GM19043 (cell line): ENCODE data around the gene APBB2.
A peak's percentile ranks its signal among the peaks of the same experiment; 100 is the strongest.

Experiments
- ATAC-seq: cut with Tn5 transposase; IDR thresholded peaks from one replicate; pipeline ENCODE4 v1.9.1; 2021; ENCODE audit warnings: low read depth; ENCODE audit not compliant: unreplicated experiment

The APBB2 gene

DNA sequence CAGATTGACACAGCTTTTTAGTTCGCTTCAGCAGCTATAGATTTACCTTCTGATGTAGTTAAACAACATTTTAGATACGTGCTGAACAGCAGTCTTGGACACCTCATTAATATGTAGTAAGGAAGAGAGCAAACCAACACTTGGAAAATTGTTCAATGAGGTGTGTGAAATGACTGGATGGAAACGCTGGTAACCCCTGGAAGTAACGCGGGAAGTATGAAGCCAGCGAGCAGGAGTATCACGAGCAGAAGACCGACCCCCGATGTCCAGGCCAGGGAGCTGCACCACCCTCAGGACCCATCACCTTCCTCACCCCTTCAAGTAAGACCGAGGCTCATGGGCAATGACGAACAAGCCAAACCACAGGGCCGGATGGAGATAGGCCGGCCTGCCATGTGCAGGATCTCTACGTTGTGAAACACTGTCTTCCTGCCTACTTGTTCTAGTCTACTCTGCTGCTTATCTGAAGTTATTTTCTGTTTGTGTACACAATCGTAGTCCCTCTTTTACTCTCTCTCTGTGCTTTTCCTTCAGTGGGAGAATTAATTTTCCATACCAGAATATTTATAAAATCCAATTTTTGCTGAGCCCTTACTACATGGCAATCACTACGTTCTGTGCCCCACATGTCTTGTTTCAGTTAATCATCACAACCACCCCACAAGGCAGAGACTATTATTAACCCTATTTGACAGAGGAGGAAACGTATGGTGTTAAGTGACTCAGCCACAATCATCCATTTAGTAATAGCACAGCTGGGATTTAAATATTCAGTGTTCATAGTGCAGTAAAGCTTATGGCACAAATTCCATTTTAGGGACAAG is 221.7 kb downstream of the APBB2 start:
- peak; percentile 61 for ATAC-seq

DNA sequence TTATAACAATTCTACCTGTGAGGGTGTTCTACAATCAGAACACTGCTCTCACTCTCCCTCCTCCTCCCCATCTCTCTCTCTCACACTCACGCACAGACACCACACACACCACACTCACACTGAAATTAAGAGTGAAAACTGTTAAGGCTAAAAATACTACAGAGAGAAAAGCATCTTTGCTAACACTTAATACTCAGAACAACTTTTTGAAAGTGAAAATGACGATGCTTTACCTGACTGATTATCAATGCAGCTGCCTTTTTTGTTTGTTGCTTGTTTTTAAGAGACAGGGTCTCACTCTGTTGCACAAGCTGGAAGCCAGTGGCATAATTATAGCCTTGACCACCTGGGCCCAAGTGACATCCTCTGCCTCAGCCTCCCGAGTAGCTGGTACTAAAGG is 222.4 kb downstream of the APBB2 start:
- peak; percentile 57 for ATAC-seq

DNA sequence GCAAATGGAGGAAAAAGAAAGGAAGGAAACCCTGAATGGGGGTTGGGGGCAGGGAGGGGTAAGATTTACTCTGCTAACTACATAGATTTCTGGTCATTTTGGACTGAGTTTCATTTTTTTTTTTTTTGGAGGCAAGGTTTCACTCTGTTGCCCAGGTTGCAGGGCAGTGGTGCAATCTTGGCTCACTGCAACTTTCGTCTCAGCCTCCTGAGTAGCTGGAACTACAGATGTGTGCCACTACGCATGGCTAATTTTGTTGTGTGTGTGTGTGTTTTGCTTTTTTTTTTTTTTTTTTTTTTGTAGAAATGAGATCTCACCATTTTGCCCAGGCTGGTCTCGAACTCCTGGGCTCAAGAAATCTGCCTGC is 223.5 kb downstream of the APBB2 start:
- ATAC-seq, result no peak

DNA sequence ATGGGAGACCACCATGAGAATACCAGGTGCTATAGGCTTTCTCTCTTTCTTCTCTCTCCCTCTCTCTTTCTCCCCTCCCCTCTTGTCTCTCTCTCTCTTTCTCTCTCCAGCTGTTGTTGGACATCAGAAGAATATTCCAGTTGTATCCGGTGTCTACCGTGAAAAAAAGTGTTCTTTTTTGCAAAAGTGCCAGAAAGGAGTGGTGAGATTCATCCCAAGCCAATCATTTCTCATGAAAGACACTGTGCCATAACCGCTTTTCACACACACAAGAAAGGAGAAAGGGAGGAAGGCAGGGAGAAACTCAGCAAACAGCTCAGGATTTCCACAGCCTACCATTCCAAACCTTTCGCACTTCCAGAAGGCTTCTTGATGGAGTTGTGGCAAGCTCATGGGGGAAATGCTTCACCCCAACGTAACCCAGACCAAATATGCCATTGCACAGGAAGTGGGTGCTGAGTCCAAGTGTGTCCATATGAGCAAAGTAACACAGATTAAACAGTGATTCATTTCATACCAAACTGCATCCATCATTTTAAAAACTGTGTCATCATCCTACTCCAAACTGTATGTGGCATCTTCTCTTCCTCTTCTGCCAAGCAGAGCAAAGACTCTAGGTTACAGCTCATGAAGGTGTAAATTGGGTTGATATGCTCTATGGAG is 224.0 kb downstream of the APBB2 start:
- ATAC-seq, result no peak

DNA sequence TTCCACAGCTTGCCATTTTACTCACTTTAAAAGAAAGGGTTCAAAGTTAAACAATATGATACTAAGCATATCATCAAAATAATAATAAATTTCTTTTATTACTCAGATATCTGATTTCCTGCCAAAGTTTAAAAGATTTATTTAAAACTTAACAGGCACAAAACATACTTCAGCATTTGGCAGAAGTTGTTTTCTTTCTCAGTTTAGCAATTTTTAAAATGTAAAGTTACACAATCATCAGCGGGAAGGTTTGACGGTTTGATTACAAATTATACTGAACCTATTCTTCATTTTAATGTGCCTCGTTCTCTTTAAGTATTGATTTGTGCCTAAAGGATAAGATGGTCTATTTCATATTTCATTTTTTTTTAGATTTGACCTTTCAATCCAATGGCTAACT is 227.2 kb downstream of the APBB2 start:
- ATAC-seq, result no peak

DNA sequence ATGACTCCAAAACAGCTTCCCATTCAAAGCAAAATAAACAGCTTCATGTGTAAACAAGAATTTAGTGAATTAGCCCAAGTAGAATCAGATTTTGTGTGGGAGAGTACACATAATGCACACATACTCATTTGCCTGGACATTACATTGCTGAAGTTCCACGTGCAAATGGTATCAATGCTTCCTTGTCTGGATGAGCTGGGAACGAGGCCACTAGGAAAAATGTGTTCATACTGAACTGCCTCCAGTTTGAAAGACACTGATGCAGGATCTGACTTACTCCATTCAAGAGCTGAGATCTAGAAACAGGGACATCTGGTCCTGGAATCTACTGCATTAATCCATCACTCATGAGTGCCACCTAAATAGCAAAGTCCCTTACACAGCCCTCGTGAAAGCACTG is 228.0 kb downstream of the APBB2 start:
- no peak for ATAC-seq

DNA sequence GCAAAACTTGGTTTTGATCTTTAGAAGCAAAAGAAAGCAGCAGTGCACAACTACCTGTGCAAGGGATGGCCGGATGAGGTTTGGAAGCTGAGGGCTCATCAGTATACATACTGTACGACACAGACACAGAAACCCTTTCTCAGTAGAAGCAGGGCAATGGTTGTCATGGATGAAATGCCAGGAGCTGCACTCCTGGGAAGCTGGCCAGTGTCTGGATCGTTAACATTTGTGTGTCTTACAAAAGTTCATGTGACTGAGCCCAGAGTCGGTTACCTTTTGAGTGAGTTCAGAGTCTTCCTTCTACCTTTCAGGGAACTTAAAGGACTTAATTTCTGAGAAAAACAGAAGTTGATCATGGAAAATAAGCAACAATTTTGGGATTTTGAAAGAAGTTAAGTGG is 230.3 kb downstream of the APBB2 start:
- ATAC-seq, result no peak

DNA sequence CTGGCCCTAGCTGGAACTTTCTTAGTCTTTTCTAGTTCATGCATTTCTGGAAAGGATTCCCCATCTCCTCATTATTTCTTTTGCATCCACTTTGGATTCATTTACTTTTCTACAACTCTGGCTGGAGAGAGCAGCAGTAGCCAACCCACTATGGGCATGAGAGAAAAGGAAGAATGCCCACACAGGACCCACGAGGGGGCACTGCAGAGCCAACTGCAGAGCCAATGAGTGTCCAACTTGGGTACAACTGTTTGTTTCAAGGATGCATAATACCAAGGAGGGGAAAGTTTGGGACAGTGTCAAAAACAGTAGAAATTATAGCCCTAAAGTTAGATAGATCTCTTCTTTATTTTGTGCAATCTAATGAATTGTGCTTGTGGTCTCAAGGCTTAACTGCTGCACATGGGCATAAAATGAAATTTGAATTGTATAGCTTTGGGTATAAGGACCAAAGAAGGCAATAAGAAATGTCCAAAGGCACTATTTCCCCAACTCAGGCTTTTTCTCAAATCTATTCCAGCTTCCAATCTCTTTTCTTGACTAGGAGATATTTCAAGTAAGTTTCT is 233.9 kb downstream of the APBB2 start:
- no peak for ATAC-seq

DNA sequence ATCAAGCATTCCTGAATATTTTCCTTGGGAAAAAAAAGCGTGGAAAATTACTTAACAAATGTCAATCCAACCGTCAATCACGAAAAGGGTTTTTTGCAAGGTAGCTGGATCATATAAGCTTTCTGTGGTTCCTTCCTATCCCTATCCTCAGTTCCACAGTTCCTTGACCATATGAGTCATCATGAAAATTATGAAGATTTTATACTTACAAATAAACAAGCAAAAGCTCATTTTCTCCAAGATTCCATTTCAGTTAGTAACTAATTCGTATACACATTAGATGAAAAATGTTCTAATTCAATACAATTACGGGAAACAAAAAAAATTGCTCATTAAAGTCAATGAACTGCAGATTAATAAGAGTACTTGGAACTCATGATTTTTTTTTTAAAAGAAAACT is 235.8 kb downstream of the APBB2 start:
- no peak for ATAC-seq

DNA sequence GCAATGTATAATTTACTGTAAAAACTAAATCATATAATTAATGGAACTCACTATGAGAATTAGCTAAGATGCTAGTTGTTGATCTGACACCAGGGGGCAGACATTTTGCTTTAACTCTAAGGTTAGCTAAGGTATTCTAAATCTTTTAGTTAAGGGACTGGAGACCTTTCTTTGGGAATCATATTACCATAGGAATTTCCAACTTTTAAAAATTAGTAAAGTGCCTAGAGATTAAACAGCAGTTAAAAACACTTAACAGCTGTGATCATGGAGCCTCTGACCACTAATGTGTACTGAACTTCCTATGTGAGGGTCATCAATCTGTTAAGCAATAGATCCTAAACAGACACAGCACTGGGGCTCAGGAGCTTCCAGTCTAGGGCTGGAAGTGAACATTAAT is 238.0 kb downstream of the APBB2 start:
- ATAC-seq, result no peak

DNA sequence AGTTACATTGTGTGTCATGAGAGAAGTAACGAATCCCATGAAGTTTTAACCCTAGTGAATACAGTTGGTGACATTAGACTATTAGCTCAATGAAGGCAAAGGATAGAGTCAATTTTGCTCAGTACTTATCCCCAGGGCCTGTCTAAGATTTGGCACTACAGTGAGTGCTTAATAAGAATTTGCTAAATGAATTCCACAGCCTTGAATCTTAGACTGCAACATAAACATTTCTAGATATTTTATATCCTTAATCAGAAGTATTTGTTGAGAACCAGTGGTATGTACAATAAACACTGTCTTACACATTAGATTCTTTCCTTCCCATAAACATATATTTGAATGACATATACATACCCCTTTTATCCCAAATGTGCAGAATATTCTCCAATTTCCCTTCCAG is 241.6 kb downstream of the APBB2 start:
- no peak for ATAC-seq

DNA sequence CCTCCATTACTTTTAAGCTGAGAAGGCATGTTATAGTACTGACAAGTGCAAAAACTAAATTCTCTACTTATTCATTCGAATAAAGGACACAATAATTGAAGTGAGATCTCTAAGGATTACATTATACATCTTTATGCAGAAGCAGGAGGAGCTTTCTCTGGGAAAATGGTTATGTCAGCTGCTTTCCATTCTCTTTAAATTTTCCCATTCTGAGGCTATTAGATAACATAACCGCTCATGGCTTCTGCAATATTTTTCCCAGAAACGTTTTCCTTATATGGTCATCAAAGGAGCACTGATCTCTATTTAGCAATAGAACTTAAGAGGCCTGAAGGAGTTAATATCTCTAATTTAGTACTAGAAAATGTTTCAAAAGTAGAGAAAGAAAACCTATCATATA is 243.0 kb downstream of the APBB2 start:
- no peak for ATAC-seq

DNA sequence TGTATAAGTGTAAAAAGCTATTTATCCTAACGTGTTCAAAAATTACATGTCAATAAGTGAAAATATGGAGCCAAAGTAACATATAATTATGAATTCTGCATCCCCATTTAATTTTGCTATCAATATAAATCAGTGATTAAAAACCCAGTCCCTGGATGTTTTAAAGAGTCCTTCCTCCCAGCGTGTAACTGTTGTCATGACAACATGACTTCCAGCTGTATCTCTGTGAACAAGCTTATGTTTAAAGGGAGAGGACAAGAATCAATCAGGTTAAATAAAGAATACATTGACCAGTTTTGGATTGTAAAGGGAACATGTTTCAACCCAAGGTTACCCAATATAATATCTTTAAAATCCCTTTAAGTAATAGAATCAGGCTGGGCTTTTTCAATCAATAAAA is 244.8 kb downstream of the APBB2 start:
- no peak for ATAC-seq

DNA sequence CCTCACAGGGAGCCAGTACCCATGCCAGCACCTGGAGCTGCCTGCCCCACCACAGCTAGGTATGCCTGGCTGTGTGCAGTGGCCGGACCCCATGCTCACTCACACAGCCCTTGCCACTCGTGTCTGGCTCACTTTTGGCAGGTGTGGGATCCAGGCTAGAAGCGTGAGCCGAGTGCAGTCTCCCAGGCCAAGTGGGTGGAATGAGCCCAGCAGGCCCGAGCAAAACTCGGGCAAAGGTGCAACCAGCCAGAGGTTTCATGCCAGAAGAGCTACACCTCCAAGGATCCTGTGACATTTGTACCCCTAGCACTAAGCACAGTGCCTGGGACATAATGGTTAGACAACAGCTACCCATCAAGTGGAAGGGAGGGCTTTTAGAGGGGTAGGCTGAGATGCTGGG is 246.8 kb downstream of the APBB2 start:
- ATAC-seq, result no peak

DNA sequence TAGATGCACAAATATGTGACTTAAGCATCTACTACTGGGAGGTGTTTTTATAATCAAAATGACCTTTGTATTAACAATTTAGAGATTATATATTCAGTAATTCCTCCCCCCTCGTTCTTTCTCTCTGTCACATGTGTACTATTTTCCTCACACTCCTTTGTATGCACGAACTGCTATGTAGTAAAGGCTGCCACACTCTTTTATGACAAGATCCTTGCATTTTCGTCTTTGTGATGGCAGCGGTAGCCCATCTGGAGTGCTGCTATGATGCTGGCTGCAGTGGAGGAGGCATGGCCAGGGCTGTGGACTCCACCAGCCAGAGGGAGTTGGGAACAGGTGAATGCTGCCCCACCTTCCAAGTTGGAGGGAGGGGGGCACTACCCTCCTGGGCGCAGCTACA is 248.3 kb downstream of the APBB2 start:
- no peak for ATAC-seq

DNA sequence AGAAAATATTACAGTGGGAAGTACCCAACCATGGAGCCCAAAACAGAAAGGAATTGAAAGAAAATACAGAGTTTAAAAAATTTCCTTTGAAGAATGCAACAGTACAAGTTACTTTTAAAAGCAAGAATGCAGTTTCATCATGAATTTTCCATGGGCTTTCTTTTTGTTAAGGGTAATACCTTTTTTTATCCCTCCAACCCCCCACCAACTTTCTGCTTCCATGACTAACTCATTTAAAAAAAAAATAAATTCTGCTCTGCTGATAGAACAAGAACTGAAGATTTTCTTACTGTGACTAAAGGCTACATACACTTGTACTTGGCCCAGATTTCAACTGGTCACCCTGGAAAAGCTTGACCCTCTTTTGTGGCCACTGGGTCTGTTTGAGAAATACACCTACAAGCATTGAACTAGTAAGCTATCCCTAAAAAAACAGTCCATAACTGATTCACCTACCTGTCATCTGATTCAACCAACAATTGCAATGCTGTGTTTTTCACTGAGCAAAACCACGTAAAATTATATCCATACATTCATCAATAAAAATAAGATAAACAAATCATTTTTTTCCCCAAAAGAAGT is 250.4 kb downstream of the APBB2 start:
- no peak for ATAC-seq

DNA sequence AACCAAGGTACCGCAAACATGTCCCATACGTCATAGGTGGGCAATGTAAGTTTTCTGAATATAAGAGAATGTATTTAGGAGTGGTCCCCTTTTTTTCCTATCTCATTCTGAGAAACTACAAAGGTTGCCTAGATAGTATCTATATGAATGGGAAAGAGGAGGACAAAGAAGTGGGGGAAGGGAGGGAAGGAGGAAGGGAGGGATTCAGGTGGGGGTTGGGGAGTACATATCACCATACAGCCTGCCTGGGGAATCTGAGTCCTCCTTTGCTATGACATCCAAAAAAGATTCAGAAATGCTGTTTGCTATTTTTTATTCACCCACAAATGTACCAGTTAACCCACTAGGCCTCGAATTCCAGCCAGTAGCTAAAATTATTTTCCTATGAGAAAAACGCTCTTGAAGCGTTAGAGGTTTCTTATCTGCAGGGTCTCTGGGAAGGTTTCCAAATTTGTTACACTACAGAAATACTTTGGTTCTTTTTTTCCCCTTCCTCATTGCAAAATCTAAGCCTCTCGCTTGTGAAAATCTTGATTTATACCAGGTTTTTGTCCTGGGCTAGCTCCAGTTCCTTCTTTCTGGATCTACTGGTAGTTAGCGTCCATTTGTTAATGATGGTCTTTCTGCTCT is 251.7 kb downstream of the APBB2 start:
- ATAC-seq, result no peak

DNA sequence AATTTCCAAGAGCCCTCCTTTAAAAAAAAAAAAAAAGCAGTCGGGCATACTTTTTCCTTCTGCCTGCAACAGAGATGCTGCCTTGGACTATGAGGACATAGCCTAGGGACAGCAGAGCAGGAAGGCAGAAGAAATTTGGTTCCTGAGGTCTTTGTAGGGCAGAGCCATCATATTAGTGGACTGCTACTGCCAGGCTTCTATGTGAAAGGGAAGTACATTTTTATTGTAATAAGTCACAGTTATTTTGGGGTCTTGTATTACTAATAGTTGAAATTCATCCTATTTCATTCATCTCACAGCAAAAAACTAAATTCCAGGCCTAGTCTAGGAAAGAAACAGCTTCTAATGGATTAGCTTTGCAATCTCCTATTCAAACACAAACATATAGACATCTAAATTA is 253.4 kb downstream of the APBB2 start:
- ATAC-seq, result no peak

DNA sequence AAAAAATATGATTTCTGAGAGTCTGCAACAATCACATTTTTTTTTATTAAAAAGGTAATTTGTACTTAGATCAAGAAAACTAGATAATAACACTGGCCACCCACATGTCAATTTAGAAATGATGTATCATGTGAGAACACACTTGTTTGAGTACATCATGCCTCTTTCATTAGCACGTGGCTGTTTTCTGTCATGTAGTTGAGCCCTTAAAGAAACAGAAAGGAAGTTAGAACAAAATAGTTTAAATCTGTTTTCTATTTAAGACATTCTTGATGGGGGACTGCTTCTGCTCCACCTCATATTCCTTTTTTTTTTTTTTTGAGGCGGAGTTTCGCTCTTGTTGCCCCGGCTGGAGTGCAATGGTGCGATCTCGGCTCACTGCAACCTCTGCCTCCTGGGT is 257.1 kb downstream of the APBB2 start:
- no peak for ATAC-seq

DNA sequence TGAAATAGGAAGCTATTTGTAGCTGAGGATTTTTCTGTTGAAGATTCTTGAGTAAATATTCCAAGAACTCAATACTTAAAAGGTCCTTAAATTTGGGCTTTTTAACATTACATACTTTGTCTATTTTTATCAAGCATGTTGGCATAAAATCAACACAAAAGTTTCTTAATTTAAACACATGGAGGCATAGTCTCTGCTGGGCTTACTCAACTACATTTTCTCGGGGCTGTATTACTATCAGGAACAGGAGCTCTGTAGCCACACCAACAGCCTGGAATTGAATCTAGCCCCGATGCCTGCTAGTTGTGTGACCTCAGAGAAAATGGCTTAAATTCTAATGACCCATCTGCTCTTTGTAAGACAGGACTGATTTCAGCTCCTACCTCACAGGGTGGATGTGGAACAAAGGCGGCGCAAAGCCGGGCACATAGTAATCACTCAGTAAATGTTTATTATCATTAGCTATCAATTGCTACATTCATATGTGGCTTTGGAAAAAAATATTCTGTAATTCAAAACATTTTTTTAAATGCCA is 257.6 kb downstream of the APBB2 start:
- no peak for ATAC-seq

DNA sequence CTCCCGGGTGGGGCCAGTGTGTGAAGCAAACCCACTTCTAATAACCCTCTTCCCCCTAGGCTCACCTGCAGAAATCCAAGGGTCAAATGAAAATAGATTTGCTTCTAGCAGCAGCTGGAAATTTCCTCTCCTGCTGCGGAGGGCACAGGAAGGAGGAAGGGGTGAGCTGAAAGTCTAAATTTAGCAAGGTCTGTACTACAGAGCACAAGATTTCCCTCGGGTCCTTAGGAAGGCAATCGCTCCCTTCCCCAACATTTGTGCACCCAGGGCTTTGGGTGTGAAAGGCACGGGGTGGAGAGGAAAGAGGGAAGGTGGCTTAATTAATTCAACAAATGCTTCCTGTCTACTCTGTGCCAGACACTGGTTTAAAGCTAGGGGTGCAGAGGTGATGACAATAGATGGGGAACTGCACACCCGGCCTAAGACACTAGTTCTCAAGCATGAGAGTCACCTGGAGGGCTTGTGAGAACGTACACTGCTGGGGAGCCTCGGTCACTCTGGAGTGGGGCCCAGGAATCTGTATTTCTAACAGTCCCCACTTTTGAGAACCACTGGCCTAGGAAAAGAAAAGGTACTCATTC is 260.2 kb downstream of the APBB2 start:
- no peak for ATAC-seq
